VCaP (cell line): ENCODE measurements around the gene SCAPER.
"Not testable (repeated sequence)": the region's sequence is repeated elsewhere in the genome, so short reads cannot be mapped to it uniquely, and the experiment has no call there.

ENCODE experiments used
- H3K27ac ChIP-seq: fragments of 450-650 bp; 2 replicates; pipeline ENCODE4 v1.5.1; 2017
- CTCF ChIP-seq: fragments of 450-650 bp; conservative IDR thresholded peaks from 2 replicates; pipeline ENCODE4 v1.5.1; 2017; ENCODE audit warnings: mild to moderate bottlenecking, moderate library complexity

Gene SCAPER

GRCh38 chr15:76526111-76526510 is 379.0 kb downstream of the SCAPER start:
- no peak overlapping the region for H3K27ac ChIP-seq
- no peak for TF ChIP-seq CTCF

GRCh38 chr15:76517910-76518309 is 387.2 kb downstream of the SCAPER start:
- TF ChIP-seq CTCF, result no peak

GRCh38 chr15:76514282-76514681 is 390.9 kb downstream of the SCAPER start:
- no peak for TF ChIP-seq CTCF
- H3K27ac ChIP-seq, result no peak overlapping the region

More at GRCh38 chr15:76517910-76518309, 387.2 kb downstream of the SCAPER start:
- no peak overlapping the region for H3K27ac ChIP-seq

- H3K27ac ChIP-seq, result no peak overlapping the region
- TF ChIP-seq CTCF, result no peak
Measured at GRCh38 chr15:76512971-76513370, 392.2 kb downstream of the SCAPER start.

- not testable (repeated sequence) for H3K27ac ChIP-seq
Measured at GRCh38 chr15:76510663-76511062, 394.5 kb downstream of the SCAPER start.

- no peak overlapping the region for H3K27ac ChIP-seq
- TF ChIP-seq CTCF, result no peak
Measured at GRCh38 chr15:76503804-76504203, 401.3 kb downstream of the SCAPER start.

- TF ChIP-seq CTCF, result no peak
- H3K27ac ChIP-seq, result no peak overlapping the region
Measured at GRCh38 chr15:76503121-76503520, 402.0 kb downstream of the SCAPER start.

GRCh38 chr15:76502678-76503077 is 402.5 kb downstream of the SCAPER start:
- no peak overlapping the region for H3K27ac ChIP-seq
- TF ChIP-seq CTCF, result no peak

GRCh38 chr15:76502185-76502584 is 403.0 kb downstream of the SCAPER start:
- not testable (repeated sequence) for H3K27ac ChIP-seq
